H1 (cell line): Measurements from ENCODE around the gene NPIPB5. TPM values are rescaled to one million over a fixed set of nuclear protein-coding genes. Genes with fewer than 3 reads are reported as not detected.
"Not testable (repeated sequence)": the region's sequence is repeated elsewhere in the genome, so short reads cannot be mapped to it uniquely, and the experiment has no call there.

Experiments used
- CTCF ChIA-PET: fragments of 300-600 bp; sonication (Branson Sonifier 250); formaldehyde crosslinking; loops from one replicate; lab custom pipeline; 2021; ENCODE audit not compliant: partially characterized antibody; lab: Charles Lee
- POLR2A ChIA-PET: fragments of 300-600 bp; sonication (Branson Sonifier 250); formaldehyde crosslinking; loops from one replicate; lab custom pipeline; 2021; ENCODE audit warnings: inconsistent platforms; ENCODE audit not compliant: partially characterized antibody; lab: Charles Lee
- DNase-seq, 2 experiments: peaks; one replicate each; pipeline versions ENCODE4 v3.0.0 to v3.0.0-alpha.2; 2010 to 2022; ENCODE audit warnings: low spot score in 2 of 2, low read depth in 1 of 2, mixed read lengths in 1 of 2
- FAIRE-seq: peaks from 2 replicates; lab custom pipeline; 2011; peaks lifted over from hg19 to GRCh38; lab: Jason Lieb, UNC
- H2AFZ ChIP-seq: 2 replicates; pipeline ENCODE4 v1.8.1; 2012; ENCODE audit warnings: low read length, inconsistent platforms
- H2AK5ac ChIP-seq: 2 replicates; pipeline ENCODE4 v1.6.1; 2013; ENCODE audit warnings: low read depth, low read length
- H2BK120ac ChIP-seq: replicated peaks from 2 replicates; pipeline ENCODE3; 2013; ENCODE audit warnings: low read depth, low read length, inconsistent platforms
- H2BK12ac ChIP-seq: 2 replicates; pipeline ENCODE4 v1.6.1; 2013; ENCODE audit warnings: low read depth, low read length
- H2BK15ac ChIP-seq: 2 replicates; pipeline ENCODE4 v1.6.1; 2013; ENCODE audit warnings: low read length
- H2BK20ac ChIP-seq: 2 replicates; pipeline ENCODE4 v1.6.1; 2013; ENCODE audit warnings: low read length
- H2BK5ac ChIP-seq: 2 replicates; pipeline ENCODE4 v1.6.1; 2013; ENCODE audit warnings: low read depth, low read length
- H3K14ac ChIP-seq: 2 replicates; pipeline ENCODE4 v1.6.1; 2013; ENCODE audit warnings: inconsistent platforms; ENCODE audit not compliant: insufficient read length
- H3K18ac ChIP-seq: 2 replicates; pipeline ENCODE4 v1.6.1; 2013; ENCODE audit warnings: low read length; ENCODE audit errors: extremely low read depth
- H3K23ac ChIP-seq: 2 replicates; pipeline ENCODE4 v1.6.1; 2013; ENCODE audit warnings: inconsistent platforms; ENCODE audit not compliant: insufficient read length
- H3K23me2 ChIP-seq: 2 replicates; pipeline ENCODE4 v1.6.1; 2013; ENCODE audit warnings: low read depth, low read length
- H3K27ac ChIP-seq: 2 replicates; pipeline ENCODE4 v1.6.1; 2011; ENCODE audit warnings: low read depth, low read length, inconsistent platforms
- H3K27me3 ChIP-seq, 4 experiments: replicated peaks in 1 of 4; 1 replicate in 1 of 4; 2 replicates in 3 of 4; pipeline versions ENCODE4 v1.6.1 to v1.8.1; 2011 to 2013; ENCODE audit warnings: low read length in 3 of 4, mild to moderate bottlenecking in 3 of 4, inconsistent platforms in 2 of 4, mixed read lengths in 2 of 4, moderate library complexity in 1 of 4; ENCODE audit not compliant: control insufficient read depth in 3 of 4, insufficient read depth in 3 of 4; ENCODE audit errors: extremely low read depth in 1 of 4
- H3K36me3 ChIP-seq, 4 experiments: 2 replicates each; pipeline versions ENCODE4 v1.6.1 to v1.8.1; 2011 to 2013; ENCODE audit warnings: mild to moderate bottlenecking in 4 of 4, low read length in 3 of 4, moderate library complexity in 2 of 4, control low read depth in 1 of 4, inconsistent platforms in 1 of 4; ENCODE audit not compliant: insufficient read depth in 4 of 4, control insufficient read depth in 2 of 4
- H3K4ac ChIP-seq: replicated peaks from 2 replicates; pipeline ENCODE3; 2013; ENCODE audit warnings: low read length, low read depth, mixed read lengths, inconsistent platforms; ENCODE audit not compliant: insufficient read length
- H3K4me1 ChIP-seq, 4 experiments: replicated peaks in 1 of 4; 1 replicate in 1 of 4; 2 replicates in 3 of 4; pipeline versions ENCODE4 v1.6.1 to v1.8.1; 2011 to 2013; ENCODE audit warnings: low read length in 3 of 4, inconsistent platforms in 2 of 4, mixed read lengths in 1 of 4; ENCODE audit not compliant: insufficient read depth in 4 of 4, control insufficient read depth in 3 of 4
- H3K4me2 ChIP-seq, 2 experiments: 2 replicates each; pipeline versions ENCODE4 v1.6.1 to v1.8.1; 2011 to 2013; ENCODE audit warnings: low read depth in 2 of 2, low read length in 2 of 2, control low read depth in 1 of 2, inconsistent platforms in 1 of 2, mild to moderate bottlenecking in 1 of 2; ENCODE audit not compliant: insufficient read depth in 1 of 2
- H3K4me3 ChIP-seq, 4 experiments: fragments of 200-600, 300-600 bp in 1 of 4; sonication (generic), shearing (Covaris generic), sonication (Bioruptor Twin) in 1 of 4; 2 replicates each; pipeline versions ENCODE4 v1.5.1 to v1.8.1; 2011 to 2016; ENCODE audit warnings: low read length in 4 of 4, low read depth in 3 of 4, control low read depth in 2 of 4, inconsistent platforms in 2 of 4, mild to moderate bottlenecking in 2 of 4, mixed read lengths in 1 of 4, moderate library complexity in 1 of 4; ENCODE audit not compliant: insufficient read depth in 2 of 4; ENCODE audit errors: extremely low read depth in 1 of 4
- H3K56ac ChIP-seq: replicated peaks from 2 replicates; pipeline ENCODE3; 2013; ENCODE audit warnings: low read depth, mild to moderate bottlenecking, mixed read lengths, low read length, inconsistent platforms; ENCODE audit not compliant: insufficient read length
- H3K79me1 ChIP-seq: 2 replicates; pipeline ENCODE4 v1.6.1; 2013; ENCODE audit warnings: low read depth, low read length, control low read depth
- H3K79me2 ChIP-seq, 2 experiments: 2 replicates each; pipeline versions ENCODE4 v1.6.1 to v1.8.1; 2012 to 2013; ENCODE audit warnings: low read length in 2 of 2, mild to moderate bottlenecking in 2 of 2, inconsistent platforms in 1 of 2; ENCODE audit not compliant: insufficient read depth in 2 of 2, control insufficient read depth in 1 of 2
- H3K9ac ChIP-seq, 4 experiments: replicated peaks in 1 of 4; 1 replicate in 1 of 4; 2 replicates in 3 of 4; pipeline versions ENCODE4 v1.6.1 to v1.8.1; 2011 to 2013; ENCODE audit warnings: low read depth in 3 of 4, low read length in 3 of 4, control low read depth in 2 of 4, mild to moderate bottlenecking in 2 of 4, moderate library complexity in 2 of 4, inconsistent platforms in 1 of 4; ENCODE audit errors: extremely low read depth in 1 of 4
- H3K9me3 ChIP-seq, 2 experiments: 2 replicates each; pipeline versions ENCODE4 v1.6.1 to v1.8.1; 2012 to 2013; ENCODE audit warnings: mild to moderate bottlenecking in 2 of 2, moderate library complexity in 2 of 2, control low read depth in 1 of 2, inconsistent platforms in 1 of 2, low read depth in 1 of 2, low read length in 1 of 2, mixed read lengths in 1 of 2; ENCODE audit not compliant: insufficient read depth in 2 of 2
- H4K20me1 ChIP-seq, 2 experiments: replicated peaks in 1 of 2; 2 replicates each; pipeline versions ENCODE3 to v1.8.1; 2011 to 2013; ENCODE audit warnings: inconsistent platforms in 2 of 2, low read length in 2 of 2, mild to moderate bottlenecking in 1 of 2; ENCODE audit not compliant: insufficient read depth in 2 of 2, control insufficient read depth in 1 of 2
- H4K5ac ChIP-seq: 2 replicates; pipeline ENCODE4 v1.6.1; 2013; ENCODE audit warnings: low read length, low read depth, mixed read lengths, inconsistent platforms; ENCODE audit not compliant: insufficient read length
- H4K8ac ChIP-seq: 2 replicates; pipeline ENCODE4 v1.8.0; 2013; ENCODE audit warnings: mild to moderate bottlenecking, moderate library complexity, low read length, inconsistent platforms; ENCODE audit not compliant: insufficient read depth; ENCODE audit errors: extremely low read depth
- H4K91ac ChIP-seq: replicated peaks from 2 replicates; pipeline ENCODE3; 2013; ENCODE audit warnings: low read length, mixed read lengths, inconsistent platforms; ENCODE audit not compliant: insufficient read length
- WGBS, 2 experiments: shearing (Covaris generic) in 1 of 2; methylation state at CpG; one replicate each; pipeline versions ENCODE4 v1.1.6 to v1.1.7; 2013 to 2015; ENCODE audit warnings: low lambda C conversion rate in 2 of 2, mixed read lengths in 2 of 2, inconsistent platforms in 1 of 2, low coverage in 1 of 2, missing lambda C conversion rate in 1 of 2; ENCODE audit not compliant: insufficient replicate concordance in 2 of 2, insufficient coverage in 1 of 2, insufficient read length in 1 of 2; ENCODE audit errors: extremely low coverage in 1 of 2, missing lambda C conversion rate in 1 of 2; 5-methylcytosine and 5-hydroxymethylcytosine counted together
- polyA plus RNA-seq, 7 experiments: library from polyadenylated mRNA; depleted of rRNA in 3 of 7; stranded (reverse) in 5 of 7; unstranded in 2 of 7; fragments of >200 nt in 5 of 7; fragments of 200-250 nt in 2 of 7; gene quantifications; 1 replicate in 5 of 7; 2 replicates in 1 of 7; 4 replicates in 1 of 7; pipeline versions ENCODE4 v1.2.1 to v1.2.3, GENCODE V29; 2011 to 2013; ENCODE audit warnings: missing spikeins in 2 of 7, mixed read lengths in 2 of 7
- total RNA-seq: library from RNA; stranded (reverse); fragmentation: NEBNext Ultra II Directional; extraction: Animal tissue kit (Norgen Biotek cat#: 25700); gene quantifications from 2 replicates; pipeline ENCODE4 v1.2.1, GENCODE V29; 2021

Gene NPIPB5
- total and polyA plus RNA-seq, 2 of the 8 experiments (the other 6 are each of a cell fraction or from before 2014, with no cell fraction given), result 96.7 to 141 TPM

DNA sequence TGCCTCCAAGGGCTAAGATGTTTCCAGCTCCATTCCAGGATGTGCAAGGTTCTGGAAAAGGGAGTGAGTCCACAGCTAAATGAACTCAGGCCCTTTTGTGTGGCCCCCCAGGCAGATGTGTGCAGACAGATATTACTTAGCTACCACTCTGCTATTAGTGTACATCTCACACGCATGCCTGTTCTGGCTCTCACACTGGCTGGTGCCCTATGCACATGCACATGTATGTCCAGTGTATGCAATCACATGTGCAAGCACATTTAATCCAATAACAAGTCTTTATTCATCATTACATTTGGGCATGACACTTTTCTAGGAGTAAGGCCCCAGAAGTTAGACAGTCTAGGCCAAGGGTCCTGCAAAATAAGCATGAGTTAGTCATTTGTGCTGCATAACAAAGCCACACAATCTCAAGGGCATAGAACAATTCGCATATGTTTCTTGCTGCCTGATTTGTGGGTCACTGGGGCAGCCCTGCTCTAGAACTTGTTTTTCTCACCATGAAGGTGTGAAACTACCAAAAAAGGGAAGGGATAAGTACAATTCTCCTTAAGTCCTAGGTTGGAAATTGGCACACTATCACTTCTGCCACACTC lies 36.6 kb downstream of the NPIPB5 start:
- H3K79me2 ChIP-seq, H3K23ac ChIP-seq, FAIRE-seq, H3K4me3 ChIP-seq, H2AFZ ChIP-seq, CTCF ChIA-PET, H3K36me3 ChIP-seq, H2BK15ac ChIP-seq, H3K9ac ChIP-seq, H3K27ac ChIP-seq, H3K4me1 ChIP-seq, H4K8ac ChIP-seq, H3K14ac ChIP-seq, H3K79me1 ChIP-seq, DNase-seq, H2BK12ac ChIP-seq, H4K5ac ChIP-seq, H3K9me3 ChIP-seq, H3K23me2 ChIP-seq, H2BK120ac ChIP-seq, H3K18ac ChIP-seq, H2BK20ac ChIP-seq, H2BK5ac ChIP-seq, H3K27me3 ChIP-seq, H3K56ac ChIP-seq, POLR2A ChIA-PET, H2AK5ac ChIP-seq, H3K4ac ChIP-seq, H3K4me2 ChIP-seq, H4K91ac ChIP-seq, H4K20me1 ChIP-seq: not testable (repeated sequence)
- 87% methylated on average over 2 of the region's 2 CpGs; no CpG with 5 or more reads in 1 of the 2 experiments for WGBS, 2 experiments

DNA sequence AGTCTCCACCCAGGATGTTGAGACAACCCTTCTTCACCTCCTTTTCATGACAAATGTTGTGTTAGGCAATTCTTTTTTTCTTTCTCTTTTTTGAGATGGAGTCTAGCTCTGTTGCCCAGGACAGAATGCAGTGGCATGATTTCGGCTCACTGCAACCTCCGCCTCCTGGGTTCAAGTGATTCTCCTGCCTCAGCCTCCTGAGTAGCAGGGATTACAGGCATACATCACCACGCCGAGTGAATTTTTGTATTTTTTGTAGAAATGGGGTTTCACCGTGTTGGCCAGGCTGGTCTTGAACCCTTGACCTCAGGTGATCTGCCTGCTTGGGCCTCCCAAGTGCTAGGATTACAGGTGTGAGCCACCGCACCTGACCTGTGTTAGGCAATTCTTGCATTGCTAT lies 39.2 kb downstream of the NPIPB5 start:
- H3K18ac ChIP-seq, H3K14ac ChIP-seq, H2BK5ac ChIP-seq, H4K5ac ChIP-seq, H4K8ac ChIP-seq, H2BK20ac ChIP-seq, H3K79me2 ChIP-seq, H3K4me2 ChIP-seq, H4K91ac ChIP-seq, H3K23ac ChIP-seq, H3K56ac ChIP-seq, H3K36me3 ChIP-seq, H3K27ac ChIP-seq, H3K4me3 ChIP-seq, H2BK120ac ChIP-seq, H3K4ac ChIP-seq, H3K9ac ChIP-seq, DNase-seq, CTCF ChIA-PET, H3K23me2 ChIP-seq, H4K20me1 ChIP-seq, H2AK5ac ChIP-seq, H2BK12ac ChIP-seq, H3K27me3 ChIP-seq, FAIRE-seq, H2AFZ ChIP-seq, H3K79me1 ChIP-seq, H2BK15ac ChIP-seq, H3K9me3 ChIP-seq, POLR2A ChIA-PET, H3K4me1 ChIP-seq: not testable (repeated sequence)
- 88% methylated on average over 5 of the region's 6 CpGs; no CpG with 5 or more reads in 1 of the 2 experiments for WGBS, 2 experiments
